ENCODE results near the gene FOSL2.
A peak's percentile ranks its signal among the peaks of the same experiment; 100 is the strongest.

GRCh38 chr2:28389399-28390240 lies 3.0 kb upstream of the FOSL2 start:
- TF ChIP-seq CTCF (IDR thresholded peaks at IDR 0.05) (no peak), PRDM15 (CRISPR knock-in tag; IDR thresholded peaks at IDR 0.05) (no peak), ZNF423 (CRISPR knock-in tag; IDR thresholded peaks at IDR 0.05) (no peak), NFYB (CRISPR knock-in tag; conservative IDR thresholded peaks at IDR 0.05; ENCODE audit: low read depth) (no peak), ZNF396 (CRISPR knock-in tag; IDR thresholded peaks at IDR 0.05; ENCODE audit: borderline replicate concordance) (no peak), ZSCAN18 (CRISPR knock-in tag; IDR thresholded peaks at IDR 0.05) (no peak), SP1 (CRISPR knock-in tag; conservative IDR thresholded peaks at IDR 0.05) (0 out of 2 replicates have a peak, but pooled peaks have one; percentile 2), FOXP1 (CRISPR knock-in tag; IDR thresholded peaks at IDR 0.05; ENCODE audit: borderline replicate concordance) (no peak), GRHL2 (CRISPR knock-in tag; IDR thresholded peaks at IDR 0.05; ENCODE audit: insufficient replicate concordance, severe bottlenecking) (no peak), CBFB (CRISPR knock-in tag; IDR thresholded peaks at IDR 0.05; ENCODE audit: low read depth) (no peak), TCF7 (CRISPR knock-in tag; IDR thresholded peaks at IDR 0.05; ENCODE audit: low read depth) (no peak), AFF4 (CRISPR knock-in tag; IDR thresholded peaks at IDR 0.05; ENCODE audit: borderline replicate concordance) (no peak)
